Muscle layer of colon (tissue), 2 donors: ENCODE results near the gene DCST2.

ENCODE experiments used
- H3K27ac ChIP-seq: one replicate; pipeline ENCODE4 v1.7.0; 2013; ENCODE audit warnings: low read depth, mild to moderate bottlenecking, low read length, moderate library complexity
- H3K27me3 ChIP-seq, 2 donors: one replicate each; pipeline ENCODE4 v1.7.0; 2013; ENCODE audit warnings: low read length in 2 of 2, mild to moderate bottlenecking in 2 of 2; ENCODE audit not compliant: insufficient read depth in 2 of 2, control insufficient read depth in 1 of 2
- H3K36me3 ChIP-seq: one replicate; pipeline ENCODE4 v1.7.0; 2013; ENCODE audit warnings: mild to moderate bottlenecking, low read length; ENCODE audit not compliant: insufficient read depth
- H3K4me1 ChIP-seq: one replicate; pipeline ENCODE4 v1.7.0; 2013; ENCODE audit warnings: mild to moderate bottlenecking, low read length; ENCODE audit not compliant: insufficient read depth
- H3K4me3 ChIP-seq, 2 donors: one replicate each; pipeline ENCODE4 v1.7.0; 2013; ENCODE audit warnings: low read length in 2 of 2, low read depth in 1 of 2, mild to moderate bottlenecking in 1 of 2, moderate library complexity in 1 of 2
- H3K9ac ChIP-seq: one replicate; pipeline ENCODE4 v1.7.0; 2013; ENCODE audit warnings: low read length
- H3K9me3 ChIP-seq: one replicate; pipeline ENCODE4 v1.7.0; 2013; ENCODE audit warnings: mild to moderate bottlenecking, low read length
- donor health status: abdominal sarcoma.
- donor health status: Adenocarcinoma of cecum.

DCST2 gene

DNA sequence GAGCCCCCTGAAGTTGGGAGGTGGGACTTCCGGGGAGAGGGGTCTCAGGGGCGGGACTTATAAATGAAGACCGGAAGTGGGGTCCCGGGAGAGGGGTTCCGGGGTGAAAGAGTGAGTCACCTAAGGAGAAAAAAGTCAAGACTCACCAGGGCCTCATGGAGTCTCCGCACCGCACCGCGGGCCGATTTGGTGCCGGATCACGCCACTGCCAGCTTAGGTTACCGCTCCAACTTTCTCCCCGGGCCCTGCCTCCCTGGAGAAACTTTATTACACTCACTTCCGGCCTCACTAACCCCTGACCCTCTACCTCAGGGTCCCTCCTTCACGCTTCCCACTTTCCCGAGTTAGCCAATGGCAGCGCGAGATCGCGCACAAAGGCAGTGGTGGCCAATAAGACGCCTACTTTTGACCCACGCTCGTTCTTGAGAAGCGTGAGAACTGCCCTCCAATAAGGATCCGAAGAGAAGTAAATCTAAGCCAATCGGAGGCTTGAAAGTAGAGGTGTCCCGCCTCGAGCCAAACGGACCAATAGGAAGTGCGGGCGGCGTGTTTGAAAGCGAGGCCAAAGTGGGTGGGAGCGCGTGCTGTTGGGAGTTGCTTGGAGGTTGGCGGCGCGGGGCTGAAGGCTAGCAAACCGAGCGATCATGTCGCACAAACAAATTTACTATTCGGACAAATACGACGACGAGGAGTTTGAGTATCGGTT lies 59.3 kb downstream of the DCST2 start, which contains the start of gene CKS1B:
Gene CKS1B (plus strand): TSS at position 580 of the 706 bp plus-strand sequence. CDS start 65 bp downstream, at position 645.
- Histone ChIP-seq H3K36me3 (no peaks in the 10 kb centered on the region), H3K4me3 (peak within 1 kb of the TSS; percentile 55 to 90), H3K4me1 (peaks cover 44% of the 10 kb centered on the region), H3K9ac (peak within 1 kb of the TSS; percentile 96), H3K9me3 (no peaks in the 10 kb centered on the region), H3K27me3 (no peaks in the 10 kb centered on the region), H3K27ac (peak within 1 kb of the TSS; percentile 89)

DNA sequence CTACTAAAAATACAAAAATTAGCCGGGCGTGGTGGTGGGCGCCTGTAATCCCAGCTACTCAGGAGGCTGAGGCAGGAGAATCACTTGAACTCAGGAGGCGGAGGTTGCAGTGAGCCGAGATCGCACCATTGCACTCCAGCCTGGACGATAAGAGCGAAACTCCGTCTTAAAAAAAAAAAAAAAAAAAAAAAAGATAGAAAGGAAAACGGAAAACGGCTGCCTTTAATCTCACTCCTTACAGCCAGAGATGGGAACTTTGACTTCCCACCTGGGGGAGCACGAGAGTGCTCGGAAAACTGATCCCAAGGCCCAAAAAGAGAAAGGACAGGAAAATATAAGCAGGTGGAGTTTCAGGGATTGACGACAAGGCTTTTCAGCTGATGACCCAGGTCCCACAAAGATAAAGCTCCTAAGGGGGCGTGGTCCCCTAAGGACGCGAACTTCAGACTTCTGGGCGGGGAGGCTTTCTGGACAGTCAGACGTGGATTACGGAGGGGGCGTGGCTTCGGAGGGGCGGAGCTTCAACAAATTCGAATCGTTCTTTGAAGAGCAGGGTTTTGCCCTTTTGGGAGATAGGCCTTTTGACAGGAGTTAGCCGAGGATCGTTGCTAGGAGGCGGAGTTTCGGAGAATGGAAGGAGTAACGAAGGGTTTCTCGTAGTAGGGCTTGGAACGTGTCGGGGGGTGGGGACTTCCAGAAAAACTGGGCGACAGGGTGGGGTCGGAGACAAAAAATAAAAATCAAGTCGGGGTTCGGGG lies 60.1 kb downstream of the DCST2 start:
- peaks cover 4% of the 10 kb centered on the region for H3K36me3 ChIP-seq
- peaks cover 51% of the 10 kb centered on the region for H3K4me1 ChIP-seq
- H3K9ac ChIP-seq, result peak overlapping the region; percentile 96
- H3K27me3 ChIP-seq, result no peaks in the 10 kb centered on the region
- H3K27ac ChIP-seq, result peak overlapping the region; percentile 75
- peak overlapping the region; percentile 55 to 90 for H3K4me3 ChIP-seq
- H3K9me3 ChIP-seq, result no peaks in the 10 kb centered on the region

DNA sequence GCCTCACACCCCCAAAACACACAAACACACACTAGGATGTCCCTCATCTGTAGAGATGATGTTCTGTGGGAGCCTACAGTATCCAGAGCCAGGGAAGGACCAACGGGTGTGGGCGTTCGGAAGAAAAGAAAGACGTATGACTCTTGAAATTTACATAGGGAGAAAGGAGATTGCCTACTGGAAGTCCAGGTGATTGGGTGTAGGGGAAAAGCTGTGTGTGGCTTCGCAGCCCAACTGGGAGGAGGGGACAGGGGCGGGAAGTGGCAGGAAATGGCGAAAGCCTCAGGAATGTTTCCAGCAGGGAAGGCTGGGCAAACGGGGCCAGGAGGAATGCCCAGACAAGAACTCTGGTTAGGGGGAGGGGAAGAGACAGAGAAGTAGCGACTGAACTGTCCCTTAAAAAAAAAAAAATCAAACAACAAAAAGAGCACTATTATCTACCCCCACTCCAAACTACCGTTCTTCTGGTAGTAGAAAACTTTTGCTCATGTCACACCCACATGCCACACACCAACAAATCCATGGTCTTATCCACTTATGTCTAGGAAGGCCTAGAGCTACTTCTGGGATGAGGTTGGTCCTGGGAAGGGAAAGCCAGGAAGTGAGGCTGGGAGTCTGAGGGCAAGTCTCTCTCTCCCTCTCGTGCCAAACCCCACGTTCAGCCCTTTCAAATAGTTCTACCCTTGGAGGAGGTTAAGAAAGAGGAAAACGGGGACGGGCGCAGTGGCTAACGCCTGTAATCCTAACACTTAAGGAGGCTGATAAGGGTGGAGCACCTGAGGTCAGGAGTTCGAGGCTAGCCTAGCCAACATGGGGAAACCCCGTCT lies 60.9 kb downstream of the DCST2 start:
- H3K9me3 ChIP-seq, result no peaks in the 10 kb centered on the region
- peak overlapping the region in 1 of 2 donors; percentile 90 for H3K4me3 ChIP-seq
- peaks cover 51% of the 10 kb centered on the region for H3K4me1 ChIP-seq
- H3K9ac ChIP-seq, result peak overlapping the region; percentile 37
- peaks cover 11% of the 10 kb centered on the region for H3K36me3 ChIP-seq
- no peaks in the 10 kb centered on the region for H3K27me3 ChIP-seq
- H3K27ac ChIP-seq, result peak overlapping the region; percentile 75

DNA sequence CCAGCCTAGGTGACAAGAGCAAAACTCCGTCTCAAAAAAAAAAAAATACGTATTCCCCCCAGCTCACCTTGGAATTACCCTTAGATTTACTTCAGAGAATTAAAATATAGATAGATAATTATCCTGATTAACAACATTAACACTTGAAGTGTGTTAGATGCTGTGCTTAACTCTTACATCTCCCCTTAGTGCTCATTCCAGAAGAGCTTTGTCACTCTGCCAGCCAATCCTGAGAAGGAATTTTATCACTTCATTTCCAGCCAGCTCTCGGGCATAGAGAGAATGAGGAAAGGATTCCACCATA lies 61.4 kb downstream of the DCST2 start:
- peaks cover 17% of the 10 kb centered on the region for H3K36me3 ChIP-seq
- H3K27ac ChIP-seq, result peak overlapping the region; percentile 75
- no peaks in the 10 kb centered on the region for H3K9me3 ChIP-seq
- H3K27me3 ChIP-seq, result no peaks in the 10 kb centered on the region
- H3K4me1 ChIP-seq, result peaks cover 51% of the 10 kb centered on the region
- H3K4me3 ChIP-seq, result peak overlapping the region in 1 of 2 donors; percentile 90
- no peak overlapping the region for H3K9ac ChIP-seq

DNA sequence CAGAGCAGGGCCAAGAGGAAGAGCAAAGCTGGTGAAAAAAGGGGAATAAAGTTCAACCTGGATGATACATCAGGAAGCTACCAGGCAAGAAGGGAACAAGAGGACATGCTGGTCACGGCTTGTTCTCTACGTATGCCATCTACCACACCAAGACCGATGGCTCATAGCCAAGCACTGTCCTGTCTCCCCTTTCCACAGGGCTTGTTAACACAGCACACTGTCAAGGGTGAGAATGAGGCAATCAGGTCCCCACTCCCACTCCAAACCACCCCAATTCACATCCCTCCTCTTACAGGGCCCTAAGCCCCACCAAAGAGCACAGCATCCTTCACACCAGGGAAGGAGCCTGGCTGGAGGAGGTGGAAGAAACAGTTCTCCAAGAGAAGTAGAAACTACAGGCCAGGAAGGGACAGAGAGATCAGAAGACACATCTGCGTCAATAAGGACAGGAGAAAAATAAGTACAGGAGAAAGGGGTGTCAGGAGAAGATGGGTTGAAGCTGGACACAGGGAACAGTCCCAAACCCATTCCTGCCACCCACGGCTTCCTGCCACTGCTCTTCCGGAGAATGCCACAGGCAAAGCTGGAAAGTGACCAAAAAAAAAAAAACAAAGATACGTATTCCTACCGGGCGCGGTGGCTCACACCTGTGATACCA lies 62.1 kb downstream of the DCST2 start:
- Histone ChIP-seq H3K9me3 (no peaks in the 10 kb centered on the region), H3K36me3 (peaks cover 24% of the 10 kb centered on the region), H3K4me3 (peak overlapping the region in 1 of 2 donors; percentile 65), H3K27ac (peak overlapping the region; percentile 87), H3K27me3 (no peaks in the 10 kb centered on the region), H3K4me1 (peaks cover 50% of the 10 kb centered on the region), H3K9ac (peak overlapping the region; percentile 49)

DNA sequence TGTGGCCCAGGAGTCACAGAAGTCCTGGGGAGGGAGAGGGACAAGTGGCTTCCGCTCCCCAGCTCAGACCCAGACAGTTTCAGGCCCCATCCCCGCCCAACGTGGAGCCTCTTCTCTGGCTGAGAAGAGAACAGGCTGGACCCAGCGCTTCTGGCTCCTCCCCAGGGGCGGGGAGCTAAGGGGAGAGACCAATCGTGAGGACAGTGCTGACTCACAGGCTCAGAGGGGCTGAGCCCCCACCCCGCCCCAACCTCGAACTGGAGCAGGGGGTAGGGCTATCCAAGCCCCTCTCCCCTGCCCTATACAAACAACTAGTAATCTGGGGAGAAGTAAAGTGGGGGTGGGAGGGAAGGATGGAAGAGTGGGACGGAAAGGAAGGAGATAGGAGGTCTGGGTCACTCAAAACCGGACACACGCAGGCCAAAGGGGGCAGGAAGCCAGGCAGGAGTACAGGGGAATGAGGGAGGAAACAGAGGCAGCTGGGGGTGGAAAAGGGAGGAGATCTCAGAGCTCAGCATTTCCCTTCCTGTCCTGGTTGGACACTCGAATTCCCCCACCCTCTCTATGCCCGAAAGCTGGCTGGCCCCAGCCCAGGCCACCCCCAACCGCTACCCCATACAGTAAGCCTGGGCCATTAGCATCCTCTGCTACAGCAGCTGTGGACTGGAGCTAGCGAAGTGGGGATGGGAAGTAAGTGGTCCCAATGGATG lies 62.8 kb downstream of the DCST2 start, which contains the start of gene SHC1:
Gene SHC1 (minus strand): TSS at position 117 of the 710 bp plus-strand sequence. CDS start 221 bp downstream, outside the sequence.
- H3K4me1 ChIP-seq, result peaks cover 43% of the 10 kb centered on the region

DNA sequence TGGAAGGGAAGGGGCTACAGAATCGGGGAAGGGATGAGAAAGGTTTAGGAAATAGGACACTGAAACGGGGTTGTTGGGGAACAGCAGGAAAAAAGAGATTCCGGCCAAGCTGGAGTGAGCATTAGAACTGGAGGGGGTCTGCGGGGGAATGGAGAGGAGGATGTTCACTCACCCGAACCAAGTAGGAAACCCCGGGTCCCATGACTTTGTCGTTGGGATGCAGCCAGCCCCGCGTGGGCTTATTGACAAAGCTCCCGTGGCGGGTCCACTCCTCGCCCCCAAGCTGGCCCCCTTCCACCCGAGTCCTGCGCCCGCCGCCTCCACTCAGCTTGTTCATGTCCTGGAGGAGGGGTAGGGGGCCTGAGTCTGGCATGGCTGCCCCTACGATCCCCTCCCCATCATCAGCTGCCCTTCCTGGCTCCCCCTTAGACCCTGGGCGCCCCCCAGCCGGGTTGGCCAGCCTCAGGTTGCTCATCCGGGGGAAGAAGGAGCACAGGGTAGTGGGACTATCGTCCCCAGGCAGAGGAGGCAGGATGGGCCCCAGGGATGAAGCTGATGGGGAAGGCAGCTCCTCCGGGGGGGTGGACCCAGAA lies 63.6 kb downstream of the DCST2 start:
- Histone ChIP-seq H3K36me3 (peaks cover 38% of the 10 kb centered on the region), H3K27ac (peak overlapping the region; percentile 87), H3K4me3 (peak overlapping the region; percentile 55 to 65), H3K4me1 (peaks cover 43% of the 10 kb centered on the region), H3K9me3 (no peaks in the 10 kb centered on the region), H3K27me3 (no peaks in the 10 kb centered on the region), H3K9ac (peak overlapping the region; percentile 49)

More for the DNA sequence above, 62.8 kb downstream of the DCST2 start, which contains the start of gene SHC1:
- no peaks in the 10 kb centered on the region for H3K9me3 ChIP-seq
- H3K27me3 ChIP-seq, result no peaks in the 10 kb centered on the region
- peak within 1 kb of the TSS; percentile 49 for H3K9ac ChIP-seq
- H3K36me3 ChIP-seq, result peaks cover 31% of the 10 kb centered on the region
- H3K4me3 ChIP-seq, result peak within 1 kb of the TSS; percentile 55 to 65
- H3K27ac ChIP-seq, result peak within 1 kb of the TSS; percentile 87

DNA sequence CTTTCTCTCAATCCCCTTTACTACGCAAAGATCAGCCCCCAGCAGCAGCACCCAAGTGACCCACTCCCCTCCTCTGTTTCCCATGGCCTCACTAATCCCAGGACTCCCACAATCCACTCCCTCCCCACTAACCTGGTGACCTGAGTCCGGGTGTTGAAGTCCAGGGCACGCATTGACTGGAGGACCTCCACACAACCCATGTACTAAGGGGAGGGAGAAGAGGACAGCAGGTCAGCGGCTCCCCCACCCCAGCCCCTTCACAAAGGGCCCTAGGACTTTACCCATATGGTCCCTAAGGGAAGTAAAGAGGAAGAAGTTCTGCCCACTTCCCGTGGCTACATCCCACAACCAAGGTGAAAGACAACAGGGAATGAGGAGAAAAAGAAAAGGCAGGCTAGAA lies 64.3 kb downstream of the DCST2 start:
- no peaks in the 10 kb centered on the region for H3K9me3 ChIP-seq
- H3K9ac ChIP-seq, result peak overlapping the region; percentile 49
- peaks cover 45% of the 10 kb centered on the region for H3K36me3 ChIP-seq
- peak overlapping the region; percentile 87 for H3K27ac ChIP-seq
- H3K4me3 ChIP-seq, result peak overlapping the region; percentile 0 to 65
- peaks cover 43% of the 10 kb centered on the region for H3K4me1 ChIP-seq
- no peaks in the 10 kb centered on the region for H3K27me3 ChIP-seq

DNA sequence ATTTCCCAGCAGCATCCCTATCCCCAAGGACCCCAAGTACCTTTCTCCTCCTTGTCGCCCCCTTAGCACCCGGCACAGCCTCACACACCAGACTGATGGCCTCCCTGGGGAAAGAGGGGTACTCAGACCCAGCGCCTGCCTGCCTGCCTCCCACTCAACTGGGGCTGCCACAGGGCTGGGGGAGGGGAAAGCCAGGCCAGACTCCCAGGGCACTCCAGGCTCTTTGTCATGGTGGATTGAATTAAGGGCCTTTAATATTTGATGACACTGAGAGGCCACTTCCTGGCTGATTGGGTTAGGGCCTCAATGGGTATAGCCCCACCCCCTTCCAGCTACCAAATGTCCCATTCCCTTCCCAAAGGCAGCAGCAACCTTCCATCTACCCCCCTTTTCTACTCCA lies 64.8 kb downstream of the DCST2 start:
- no peak overlapping the region for H3K4me3 ChIP-seq
- no peaks in the 10 kb centered on the region for H3K27me3 ChIP-seq
- no peak overlapping the region for H3K27ac ChIP-seq
- H3K9ac ChIP-seq, result peak overlapping the region; percentile 49
- no peaks in the 10 kb centered on the region for H3K9me3 ChIP-seq
- H3K4me1 ChIP-seq, result peaks cover 43% of the 10 kb centered on the region
- H3K36me3 ChIP-seq, result peaks cover 50% of the 10 kb centered on the region
